Naive thymus-derived CD4-positive, alpha-beta T cell (primary cell): ENCODE results near the gene AP2A1. TPM values are rescaled to one million over a fixed set of nuclear protein-coding genes. Genes with fewer than 3 reads are reported as not detected.
A peak's percentile ranks its signal among the peaks of the same experiment; 100 is the strongest.

Experiments used
- ATAC-seq: fragments of 150-1000 bp; cut with Tn5 transposase; 2 replicates; pipeline ENCODE4 v1.10.0; 2021; ENCODE audit warnings: mild to moderate bottlenecking, moderate library complexity
- CTCF ChIA-PET: fragments of 350-600 bp; sonication (Branson Sonifier 250); formaldehyde crosslinking; loops from one replicate; lab custom pipeline; 2021; ENCODE audit warnings: antibody characterized with exemption; lab: Charles Lee
- POLR2A ChIA-PET: fragments of 350-600 bp; sonication (Branson Sonifier 250); formaldehyde crosslinking; loops from one replicate; lab custom pipeline; 2021; ENCODE audit warnings: antibody characterized with exemption, inconsistent platforms; lab: Charles Lee
- DNase-seq, 9 donors: peaks; one replicate each; pipeline versions ENCODE4 v3.0.0 to v3.0.0-alpha.2; 2020 to 2022; ENCODE audit warnings: mixed read lengths in 1 of 9
- H3K27ac ChIP-seq: one replicate; pipeline ENCODE4 v1.7.0; 2013; ENCODE audit warnings: mild to moderate bottlenecking, low read depth, low read length, moderate library complexity
- H3K27me3 ChIP-seq, 2 donors: one replicate each; pipeline ENCODE4 v1.7.0; 2013; ENCODE audit warnings: low read length in 2 of 2, mild to moderate bottlenecking in 2 of 2, moderate library complexity in 2 of 2; ENCODE audit not compliant: control insufficient read depth in 2 of 2, insufficient read depth in 2 of 2
- H3K36me3 ChIP-seq, 3 experiments: 1 replicate in 2 of 3; 2 replicates in 1 of 3; pipeline ENCODE4 v1.7.0; 2013; ENCODE audit warnings: low read length in 3 of 3, mild to moderate bottlenecking in 3 of 3, moderate library complexity in 1 of 3; ENCODE audit not compliant: insufficient read depth in 3 of 3, control insufficient read depth in 2 of 3
- H3K4me1 ChIP-seq, 2 donors: one replicate each; pipeline ENCODE4 v1.7.0; 2013; ENCODE audit warnings: low read length in 2 of 2, mild to moderate bottlenecking in 2 of 2, moderate library complexity in 1 of 2; ENCODE audit not compliant: control insufficient read depth in 2 of 2, insufficient read depth in 2 of 2
- H3K4me3 ChIP-seq: 2 replicates; pipeline ENCODE4 v1.7.0; 2013; ENCODE audit warnings: mild to moderate bottlenecking, low read length
- H3K9me3 ChIP-seq, 3 experiments: 1 replicate in 2 of 3; 2 replicates in 1 of 3; pipeline ENCODE4 v1.7.0; 2013; ENCODE audit warnings: low read length in 3 of 3; ENCODE audit not compliant: control insufficient read depth in 2 of 3
- H3K27ac Mint-ChIP-seq, 9 donors: one replicate each; pipeline ENCODE4 v1.8.0; 2020 to 2022; ENCODE audit warnings: mixed read lengths in 9 of 9, mild to moderate bottlenecking in 8 of 9, moderate library complexity in 5 of 9, inconsistent platforms in 2 of 9
- H3K27me3 Mint-ChIP-seq, 5 donors: one replicate each; pipeline ENCODE4 v1.8.0; 2021 to 2022; ENCODE audit warnings: mixed read lengths in 5 of 5, mild to moderate bottlenecking in 1 of 5
- H3K36me3 Mint-ChIP-seq, 5 donors: one replicate each; pipeline ENCODE4 v1.8.0; 2020 to 2022; ENCODE audit warnings: mixed read lengths in 5 of 5, mild to moderate bottlenecking in 3 of 5, inconsistent platforms in 1 of 5
- H3K4me1 Mint-ChIP-seq, 7 donors: one replicate each; pipeline ENCODE4 v1.8.0; 2020 to 2022; ENCODE audit warnings: mixed read lengths in 7 of 7, mild to moderate bottlenecking in 3 of 7, inconsistent platforms in 1 of 7
- H3K4me3 Mint-ChIP-seq, 10 donors: one replicate each; pipeline ENCODE4 v1.8.0; 2020 to 2022; ENCODE audit warnings: mild to moderate bottlenecking in 10 of 10, mixed read lengths in 10 of 10, moderate library complexity in 6 of 10, inconsistent platforms in 2 of 10
- H3K9me3 Mint-ChIP-seq, 11 donors: one replicate each; pipeline ENCODE4 v1.8.0; 2020 to 2022; ENCODE audit warnings: mixed read lengths in 11 of 11, mild to moderate bottlenecking in 4 of 11, inconsistent platforms in 1 of 11, moderate library complexity in 1 of 11
- intact Hi-C, 2 donors: fragments of 100-400 bp; cut with micrococcal nuclease; formaldehyde crosslinking; loops; one replicate each; pipeline ENCODE4 v1.15.1; 2023
- polyA plus RNA-seq, 2 donors: library from polyadenylated mRNA; unstranded; fragments of 300-500 nt; fragmentation: Illumina TruSeq; gene quantifications; one replicate each; pipeline ENCODE4 v1.2.3, GENCODE V29; 2021
- total RNA-seq, 6 experiments: library from RNA in 5 of 6; stranded (reverse) in 5 of 6; gene quantifications; 1 replicate in 5 of 6; 2 replicates in 1 of 6; pipeline ENCODE4 v1.2.3 and lab custom pipeline; 2021 to 2026

Gene AP2A1
- total and polyA plus RNA-seq, 7 experiments from 2014 or later, result 3.8 to 83.3 (median 52.7) TPM

DNA sequence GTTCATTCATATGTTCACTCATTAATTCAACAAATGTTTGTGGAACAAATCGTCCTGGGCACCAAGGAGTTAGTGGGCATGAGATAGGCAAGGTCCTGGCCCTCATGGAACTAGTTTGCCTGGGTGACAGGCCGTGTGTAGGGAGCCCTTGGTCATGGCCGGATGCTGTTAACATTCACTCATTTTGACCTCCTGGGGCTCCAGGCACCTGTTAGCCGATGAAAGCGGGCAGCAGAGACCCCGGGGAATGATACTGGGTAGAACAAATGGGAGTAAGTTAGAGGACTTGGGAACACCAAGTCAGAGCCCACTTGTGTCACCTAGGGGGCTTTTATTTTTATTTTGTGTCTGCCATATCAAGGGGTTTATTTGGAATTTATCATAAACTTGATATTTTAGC, 57.9 kb downstream of the AP2A1 start:
- no peaks in the 10 kb centered on the region for H3K27me3 ChIP-seq
- POLR2A ChIA-PET, result interaction anchor here (1.0 kb wide), 1 partner anchor 45 kb away, joined by 3 read pairs; no protein-coding TSS in a partner anchor
- no peak for DNase-seq
- H3K27ac Mint-ChIP-seq, result no peak overlapping the region
- H3K4me3 Mint-ChIP-seq, result no peak overlapping the region
- peaks cover 0 to 21% (median 6%) of the 10 kb centered on the region in 5 donors for H3K36me3 Mint-ChIP-seq
- ATAC-seq, result no peak
- intact Hi-C loops, result no loop called here
- no peaks in the 10 kb centered on the region for H3K9me3 ChIP-seq
- H3K4me3 ChIP-seq, result no peak overlapping the region
- no peak overlapping the region for H3K27ac ChIP-seq
- H3K4me1 ChIP-seq, result no peaks in the 10 kb centered on the region
- no peaks in the 10 kb centered on the region for H3K27me3 Mint-ChIP-seq
- peaks cover 6 to 20% (median 12%) of the 10 kb centered on the region in 7 donors for H3K4me1 Mint-ChIP-seq
- CTCF ChIA-PET, result no interaction called here
- peaks cover 0 to 46% (median 6%) of the 10 kb centered on the region in 3 experiments for H3K36me3 ChIP-seq
- no peaks in the 10 kb centered on the region for H3K9me3 Mint-ChIP-seq

DNA sequence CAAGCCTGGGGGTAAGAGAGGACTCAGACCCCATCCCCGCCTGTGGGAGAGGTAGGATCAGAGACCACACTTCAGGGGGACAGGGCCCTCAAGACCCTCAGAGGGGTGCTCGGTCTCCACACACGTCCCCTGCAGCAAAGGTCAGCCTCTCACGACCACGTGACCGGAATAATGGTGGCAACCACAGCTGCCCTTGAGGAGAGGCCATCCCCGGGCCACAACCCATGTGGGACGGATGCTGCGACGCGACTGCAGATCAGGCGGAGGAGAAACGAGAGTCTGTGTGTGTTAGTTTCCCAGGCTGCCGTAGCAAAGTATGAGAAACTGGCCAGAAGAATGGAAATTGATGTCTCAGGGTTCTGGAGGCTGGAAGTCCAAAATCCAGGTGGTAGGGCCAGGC, 60.2 kb downstream of the AP2A1 start:
- ChIA-PET CTCF (no interaction called here), POLR2A (interaction anchor here (0.6 kb wide), 1 partner anchor 17 kb away, joined by 3 read pairs; no protein-coding TSS in a partner anchor)
- H3K4me1 ChIP-seq, result no peaks in the 10 kb centered on the region
- intact Hi-C loops, result no loop called here
- H3K9me3 ChIP-seq, result no peaks in the 10 kb centered on the region
- H3K4me3 ChIP-seq, result no peak overlapping the region
- Mint-ChIP-seq H3K9me3 (no peaks in the 10 kb centered on the region), H3K4me1 (peaks cover 0 to 13% (median 5%) of the 10 kb centered on the region in 7 donors), H3K27me3 (no peaks in the 10 kb centered on the region), H3K36me3 (peaks cover 0 to 16% (median 6%) of the 10 kb centered on the region in 5 donors), H3K27ac (no peak overlapping the region), H3K4me3 (no peak overlapping the region)
- no peak for ATAC-seq
- H3K36me3 ChIP-seq, result peaks cover 0 to 69% (median 6%) of the 10 kb centered on the region in 3 experiments
- DNase-seq, result no peak
- H3K27ac ChIP-seq, result no peak overlapping the region
- no peaks in the 10 kb centered on the region for H3K27me3 ChIP-seq

DNA sequence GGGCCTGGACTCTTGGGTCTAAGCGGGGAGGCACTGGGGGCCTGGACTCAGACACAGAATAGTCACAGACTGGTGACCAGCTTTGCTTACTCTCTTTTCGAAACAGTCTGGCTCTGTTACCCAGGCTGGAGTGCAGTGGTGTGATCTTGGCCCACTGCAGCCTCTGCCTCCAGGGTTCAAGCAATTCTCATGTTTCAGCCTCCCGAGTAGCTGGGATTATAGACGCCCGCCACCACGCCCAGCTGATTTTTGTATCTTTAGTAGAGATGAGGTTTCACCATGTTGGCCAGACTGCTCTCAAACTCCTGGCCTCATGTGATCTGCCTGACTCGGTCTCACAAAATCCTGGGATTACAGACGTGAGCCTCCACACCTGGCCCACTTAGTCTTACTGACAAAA, 62.4 kb downstream of the AP2A1 start:
- H3K36me3 ChIP-seq, result peaks cover 0 to 77% (median 6%) of the 10 kb centered on the region in 3 experiments
- peaks cover 0 to 18% (median 11%) of the 10 kb centered on the region in 5 donors for H3K36me3 Mint-ChIP-seq
- H3K27ac ChIP-seq, result no peak overlapping the region

DNA sequence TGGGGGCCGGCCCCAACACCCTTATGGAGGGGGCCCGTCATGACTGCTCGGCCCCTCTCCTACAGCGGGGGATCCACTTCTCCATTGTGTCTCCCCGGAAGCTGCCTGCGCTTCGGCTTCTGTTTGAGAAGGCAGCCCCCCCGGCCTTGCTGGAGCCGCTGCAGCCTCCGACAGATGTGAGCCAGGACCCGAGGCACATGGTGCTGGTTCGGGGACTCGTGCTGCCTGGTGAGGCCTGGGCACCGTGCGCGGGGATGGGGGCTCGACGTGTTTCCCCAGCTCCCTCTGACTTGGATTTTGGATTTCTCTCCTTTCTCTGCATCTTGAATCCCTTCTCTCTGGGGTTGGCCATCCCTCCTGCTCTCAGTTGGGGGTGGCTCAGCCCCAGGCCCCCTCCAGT, 62.9 kb downstream of the AP2A1 start:
- CTCF ChIA-PET, result no interaction called here
- H3K4me3 Mint-ChIP-seq, result no peak overlapping the region
- H3K4me1 ChIP-seq, result no peaks in the 10 kb centered on the region
- intact Hi-C loops, result no loop called here
- H3K4me3 ChIP-seq, result no peak overlapping the region
- no peaks in the 10 kb centered on the region for H3K9me3 Mint-ChIP-seq
- POLR2A ChIA-PET, result no interaction called here
- peaks cover 0 to 78% (median 6%) of the 10 kb centered on the region in 3 experiments for H3K36me3 ChIP-seq
- DNase-seq, result no peak
- H3K27ac ChIP-seq, result no peak overlapping the region
- no peak for ATAC-seq
- H3K27me3 ChIP-seq, result no peaks in the 10 kb centered on the region
- no peaks in the 10 kb centered on the region for H3K9me3 ChIP-seq
- peaks cover 4 to 22% (median 11%) of the 10 kb centered on the region in 5 donors for H3K36me3 Mint-ChIP-seq
- peaks cover 0 to 12% (median 5%) of the 10 kb centered on the region in 7 donors for H3K4me1 Mint-ChIP-seq
- H3K27me3 Mint-ChIP-seq, result no peaks in the 10 kb centered on the region
- H3K27ac Mint-ChIP-seq, result no peak overlapping the region

More for the DNA sequence above, 62.4 kb downstream of the AP2A1 start:
- no peaks in the 10 kb centered on the region for H3K9me3 Mint-ChIP-seq
- no peak overlapping the region for H3K4me3 ChIP-seq
- ChIA-PET CTCF (no interaction called here), POLR2A (no interaction called here)
- no peaks in the 10 kb centered on the region for H3K27me3 ChIP-seq
- no peaks in the 10 kb centered on the region for H3K4me1 ChIP-seq
- no peaks in the 10 kb centered on the region for H3K9me3 ChIP-seq
- no peak overlapping the region for H3K27ac Mint-ChIP-seq
- no peak for DNase-seq
- intact Hi-C loops, result no loop called here
- no peak overlapping the region for H3K4me3 Mint-ChIP-seq
- ATAC-seq, result no peak
- peaks cover 0 to 11% (median 5%) of the 10 kb centered on the region in 7 donors for H3K4me1 Mint-ChIP-seq
- H3K27me3 Mint-ChIP-seq, result no peaks in the 10 kb centered on the region

DNA sequence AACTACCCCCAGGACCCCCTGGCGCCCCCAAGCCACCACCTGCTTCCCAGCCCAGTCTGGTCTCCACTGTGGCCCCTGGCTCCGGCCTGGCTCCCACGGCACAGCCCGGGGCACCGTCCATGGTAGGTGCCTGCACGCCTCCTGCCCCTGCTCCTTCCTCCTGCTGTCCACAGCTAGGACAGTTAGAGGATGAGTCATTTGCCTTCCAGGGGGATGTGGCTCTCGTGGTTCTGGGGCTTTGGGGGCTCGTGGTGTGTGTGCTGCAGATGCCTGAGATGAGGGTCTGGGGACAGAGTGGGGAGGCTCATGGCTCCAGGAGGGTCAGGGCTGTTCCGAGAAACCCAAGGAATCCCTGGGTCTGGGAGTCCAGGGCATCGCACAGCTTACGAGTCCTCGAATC, 64.0 kb downstream of the AP2A1 start:
- no peak overlapping the region for H3K27ac ChIP-seq
- no peaks in the 10 kb centered on the region for H3K9me3 ChIP-seq
- H3K4me1 ChIP-seq, result no peaks in the 10 kb centered on the region
- Mint-ChIP-seq H3K27me3 (no peaks in the 10 kb centered on the region), H3K27ac (no peak overlapping the region), H3K4me3 (no peak overlapping the region), H3K9me3 (no peaks in the 10 kb centered on the region), H3K36me3 (peaks cover 5 to 24% (median 13%) of the 10 kb centered on the region in 5 donors), H3K4me1 (peaks cover 0 to 12% (median 5%) of the 10 kb centered on the region in 7 donors)
- ChIA-PET POLR2A (interaction anchor here (0.8 to 1.1 kb wide), 2 partner anchors 12 to 28 kb away, joined by 3 to 5 read pairs; no protein-coding TSS in a partner anchor), CTCF (interaction anchor here (0.5 kb wide), 1 partner anchor 113 kb away, joined by 3 read pairs; no protein-coding TSS in a partner anchor)
- DNase-seq (no peak), ATAC-seq (no peak)
- H3K4me3 ChIP-seq, result no peak overlapping the region
- intact Hi-C loops, result no loop called here
- peaks cover 0 to 88% (median 6%) of the 10 kb centered on the region in 3 experiments for H3K36me3 ChIP-seq
- H3K27me3 ChIP-seq, result no peaks in the 10 kb centered on the region

DNA sequence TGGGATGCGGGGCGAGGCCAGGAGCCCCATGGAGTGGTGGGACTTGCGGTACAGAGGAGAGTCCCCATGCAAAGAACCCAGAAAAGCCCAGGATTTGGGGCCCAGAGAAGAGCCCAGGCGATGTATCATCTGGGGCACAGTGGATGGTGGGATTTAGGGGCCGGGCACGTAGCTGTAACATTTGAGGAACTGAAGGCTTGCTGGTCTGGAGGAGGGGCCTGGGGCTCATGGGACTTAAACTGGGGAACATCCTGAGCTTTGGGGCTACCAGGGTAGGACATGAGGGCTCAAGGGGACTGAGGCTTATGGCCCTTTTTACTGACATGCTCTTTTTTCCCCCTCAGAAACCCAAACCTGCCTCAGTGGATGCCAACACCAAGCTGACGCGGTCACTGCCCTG, 64.8 kb downstream of the AP2A1 start:
- Mint-ChIP-seq H3K27ac (peak overlapping the region in 1 of 9 donors; percentile 82), H3K4me3 (no peak overlapping the region), H3K36me3 (peaks cover 5 to 22% (median 13%) of the 10 kb centered on the region in 5 donors), H3K9me3 (no peaks in the 10 kb centered on the region), H3K27me3 (no peaks in the 10 kb centered on the region), H3K4me1 (peaks cover 0 to 10% (median under 1%) of the 10 kb centered on the region in 7 donors)
- Histone ChIP-seq H3K4me3 (no peak overlapping the region), H3K4me1 (no peaks in the 10 kb centered on the region), H3K27ac (no peak overlapping the region), H3K36me3 (peaks cover 0 to 93% (median 6%) of the 10 kb centered on the region in 3 experiments), H3K9me3 (no peaks in the 10 kb centered on the region), H3K27me3 (no peaks in the 10 kb centered on the region)
- ChIA-PET CTCF (interaction anchor here (0.5 kb wide), 1 partner anchor 27 kb away, joined by 3 read pairs; no protein-coding TSS in a partner anchor), POLR2A (interaction anchor here (0.6 to 1.1 kb wide), 2 partner anchors 27 to 34 kb away, joined by 4 to 5 read pairs; no protein-coding TSS in a partner anchor)
- DNase-seq, result no peak
- ATAC-seq, result no peak
- intact Hi-C loops, result no loop called here
